Stimulated activated CD4-positive, alpha-beta T cell treated with anti-CD3 and anti-CD28 coated beads, Interleukin-15, amount 100 ng/mL, for 24 hours (primary cell): ENCODE data around the gene ABCD1.

Source experiments
- DNase-seq: peaks from one replicate; pipeline ENCODE4 v3.0.0-alpha.2; 2020

Gene ABCD1

DNA sequence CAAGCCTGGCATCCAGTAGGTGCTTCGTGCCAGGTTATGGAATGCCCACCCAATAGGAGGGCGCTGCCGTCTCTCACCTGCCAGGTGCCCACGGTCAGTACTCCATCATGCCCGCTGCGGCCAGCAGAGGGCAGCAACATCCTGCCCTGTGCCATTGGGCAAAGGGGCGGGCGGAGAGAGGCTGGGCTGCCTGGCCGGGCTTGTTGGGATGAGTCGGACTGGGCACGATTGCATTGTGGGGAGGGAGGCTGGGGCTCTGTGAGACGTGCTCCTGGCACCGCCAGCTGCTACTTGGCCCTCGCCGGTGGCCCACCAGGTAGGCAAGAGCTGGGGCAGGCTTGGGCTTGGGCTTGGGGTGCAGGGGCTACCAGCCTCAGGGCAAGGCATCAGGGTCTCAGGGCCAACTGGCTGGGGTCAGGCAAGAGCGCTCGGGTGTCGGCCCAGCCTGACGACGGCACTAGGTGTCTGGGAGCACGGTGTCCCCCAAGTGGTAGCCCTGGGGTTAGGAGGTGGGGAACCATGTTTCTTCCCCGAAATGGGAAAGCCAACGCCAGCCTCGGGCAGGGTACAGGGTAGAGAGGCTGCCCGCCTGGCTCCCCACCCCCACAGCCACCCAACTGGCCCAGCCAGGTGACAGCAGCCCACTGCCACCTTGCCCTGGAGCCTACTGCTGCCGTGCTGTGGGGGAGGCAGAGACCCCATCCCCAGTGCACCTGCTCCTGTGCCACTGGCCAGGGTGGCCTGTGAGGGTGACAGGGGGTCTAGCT is 39.5 kb downstream of the ABCD1 start, which contains the start of gene PLXNB3:
Gene PLXNB3, plus strand, starts transcription at position 261 of the 767 bp plus-strand sequence. CDS start 1,287 bp downstream, outside the sequence.
- DNase-seq: peak; percentile 81

DNA sequence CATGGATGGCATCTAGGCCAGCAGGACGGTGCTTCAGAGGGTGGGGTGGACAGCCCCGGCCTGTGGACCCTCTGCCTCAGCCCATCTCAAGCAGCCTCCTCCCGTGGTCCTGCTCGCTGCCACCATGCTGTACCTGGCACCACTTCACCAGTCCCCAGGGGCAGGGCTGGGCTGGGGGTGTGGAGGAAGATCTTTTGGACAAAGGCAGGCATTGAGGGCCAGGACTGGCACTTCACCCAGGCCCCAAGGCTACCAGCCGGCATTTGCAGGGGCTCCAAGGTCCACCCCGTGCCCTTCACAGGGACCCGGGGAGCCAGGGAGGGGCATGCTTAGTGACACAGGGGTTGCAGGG is 40.1 kb downstream of the ABCD1 start:
- no peak for DNase-seq

- DNase-seq: no peak
Measured at GRCh38 chrX:153765138-153766079, 40.8 kb downstream of the ABCD1 start.

- peak; percentile 52 for DNase-seq
Measured at GRCh38 chrX:153766098-153766817, 41.6 kb downstream of the ABCD1 start.

GRCh38 chrX:153766871-153767673 is 42.4 kb downstream of the ABCD1 start:
- DNase-seq: no peak

- no peak for DNase-seq
Measured at GRCh38 chrX:153767674-153768055, 43.0 kb downstream of the ABCD1 start.

- DNase-seq: no peak
Measured at GRCh38 chrX:153768311-153769157, 43.9 kb downstream of the ABCD1 start.

- DNase-seq: no peak
Measured at GRCh38 chrX:153769158-153769864, 44.7 kb downstream of the ABCD1 start.

DNA sequence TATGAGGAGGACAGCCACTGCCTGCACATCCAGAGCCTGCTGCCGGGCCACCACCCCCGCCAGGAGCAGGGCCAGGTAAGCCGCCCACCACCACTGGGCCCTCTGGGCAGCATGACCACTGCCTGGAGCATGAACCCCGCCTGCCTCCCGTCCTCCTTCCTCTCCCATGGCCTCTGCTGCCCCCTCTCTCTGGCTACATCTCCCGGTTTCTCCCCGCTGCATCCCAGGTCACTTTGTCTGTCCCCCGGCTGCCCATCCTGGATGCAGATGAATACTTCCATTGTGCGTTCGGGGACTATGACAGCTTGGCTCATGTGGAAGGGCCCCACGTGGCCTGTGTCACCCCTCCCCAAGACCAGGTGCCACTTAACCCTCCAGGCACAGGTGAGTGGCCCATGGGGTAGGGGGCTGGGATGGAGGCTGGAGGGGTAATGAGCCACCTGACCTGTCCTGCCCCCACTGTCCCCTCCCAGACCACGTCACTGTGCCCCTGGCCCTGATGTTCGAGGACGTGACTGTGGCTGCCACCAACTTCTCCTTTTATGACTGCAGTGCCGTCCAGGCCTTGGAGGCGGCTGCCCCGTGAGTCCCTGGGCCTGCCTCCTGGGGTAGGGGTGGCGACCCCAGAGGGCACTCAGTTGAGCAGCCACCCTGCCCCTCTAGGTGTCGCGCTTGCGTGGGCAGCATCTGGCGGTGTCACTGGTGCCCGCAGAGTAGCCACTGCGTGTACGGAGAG is 45.4 kb downstream of the ABCD1 start:
- no peak for DNase-seq

DNA sequence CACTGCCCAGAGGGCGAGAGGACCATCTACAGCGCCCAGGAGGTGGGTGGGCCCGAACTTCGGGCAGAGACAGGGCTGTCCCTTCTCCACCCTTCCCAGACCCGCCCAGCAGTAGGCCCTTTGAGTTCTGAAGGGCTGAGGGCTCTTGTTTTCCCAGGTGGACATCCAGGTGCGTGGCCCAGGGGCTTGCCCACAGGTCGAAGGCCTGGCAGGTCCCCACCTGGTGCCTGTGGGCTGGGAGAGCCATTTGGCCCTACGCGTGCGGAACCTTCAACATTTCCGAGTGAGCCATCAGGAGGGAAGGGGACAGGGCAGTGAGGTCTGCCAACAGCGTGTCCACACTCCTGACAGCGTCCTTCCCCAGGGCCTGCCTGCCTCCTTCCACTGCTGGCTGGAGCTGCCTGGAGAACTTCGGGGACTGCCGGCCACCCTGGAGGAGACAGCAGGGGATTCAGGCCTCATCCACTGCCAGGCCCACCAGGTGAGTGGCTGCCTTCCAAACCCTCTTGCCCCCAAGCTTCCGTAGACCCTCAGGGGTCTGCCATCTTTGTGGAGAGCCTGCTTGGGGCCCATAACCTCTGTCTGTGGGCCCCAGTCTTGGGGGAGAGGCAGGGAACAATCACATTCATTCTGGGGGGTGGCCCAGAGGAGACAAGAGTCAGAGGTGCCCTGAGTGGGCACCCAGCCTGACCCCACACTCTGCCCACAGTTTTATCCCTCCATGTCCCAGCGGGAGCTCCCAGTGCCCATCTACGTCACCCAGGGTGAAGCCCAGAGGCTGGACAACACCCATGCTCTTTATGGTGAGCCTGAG is 46.2 kb downstream of the ABCD1 start:
- no peak for DNase-seq

DNA sequence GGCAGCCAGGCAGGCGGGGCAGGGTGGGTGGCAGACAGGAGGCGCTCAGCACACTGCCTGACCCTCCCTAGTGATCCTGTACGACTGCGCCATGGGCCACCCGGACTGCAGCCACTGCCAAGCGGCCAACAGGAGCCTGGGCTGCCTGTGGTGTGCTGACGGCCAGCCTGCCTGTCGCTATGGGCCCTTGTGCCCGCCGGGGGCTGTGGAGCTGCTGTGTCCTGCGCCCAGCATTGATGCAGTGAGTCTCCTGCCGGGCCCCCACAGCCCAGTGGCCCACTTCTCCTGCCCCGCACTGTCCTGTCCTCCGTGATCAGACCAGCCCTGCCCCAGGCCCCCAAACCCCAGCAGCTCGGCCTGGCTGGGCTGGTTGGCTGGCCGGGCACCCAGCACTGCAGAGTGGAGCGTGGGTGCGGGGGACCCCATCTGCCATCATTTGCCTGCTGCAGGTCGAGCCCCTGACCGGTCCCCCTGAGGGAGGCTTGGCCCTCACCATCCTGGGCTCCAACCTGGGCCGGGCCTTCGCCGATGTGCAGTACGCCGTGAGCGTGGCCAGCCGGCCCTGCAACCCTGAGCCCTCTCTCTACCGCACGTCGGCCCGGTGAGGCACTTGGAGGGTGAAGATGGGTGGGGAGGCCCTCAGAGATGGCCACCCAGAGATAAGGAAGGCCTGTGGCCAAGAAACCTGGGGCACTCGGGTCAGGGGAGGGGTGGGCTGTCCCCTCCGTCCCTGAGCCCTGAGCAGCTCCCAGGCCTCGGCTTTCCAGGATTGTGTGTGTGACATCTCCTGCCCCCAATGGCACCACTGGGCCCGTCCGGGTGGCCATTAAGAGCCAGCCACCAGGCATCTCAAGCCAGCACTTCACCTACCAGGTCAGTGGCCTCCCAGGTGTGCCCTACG is 47.0 kb downstream of the ABCD1 start:
- DNase-seq: no peak

- no peak for DNase-seq
Measured at GRCh38 chrX:153772316-153773217, 47.9 kb downstream of the ABCD1 start.

GRCh38 chrX:153773218-153773611 is 48.6 kb downstream of the ABCD1 start:
- no peak for DNase-seq

DNA sequence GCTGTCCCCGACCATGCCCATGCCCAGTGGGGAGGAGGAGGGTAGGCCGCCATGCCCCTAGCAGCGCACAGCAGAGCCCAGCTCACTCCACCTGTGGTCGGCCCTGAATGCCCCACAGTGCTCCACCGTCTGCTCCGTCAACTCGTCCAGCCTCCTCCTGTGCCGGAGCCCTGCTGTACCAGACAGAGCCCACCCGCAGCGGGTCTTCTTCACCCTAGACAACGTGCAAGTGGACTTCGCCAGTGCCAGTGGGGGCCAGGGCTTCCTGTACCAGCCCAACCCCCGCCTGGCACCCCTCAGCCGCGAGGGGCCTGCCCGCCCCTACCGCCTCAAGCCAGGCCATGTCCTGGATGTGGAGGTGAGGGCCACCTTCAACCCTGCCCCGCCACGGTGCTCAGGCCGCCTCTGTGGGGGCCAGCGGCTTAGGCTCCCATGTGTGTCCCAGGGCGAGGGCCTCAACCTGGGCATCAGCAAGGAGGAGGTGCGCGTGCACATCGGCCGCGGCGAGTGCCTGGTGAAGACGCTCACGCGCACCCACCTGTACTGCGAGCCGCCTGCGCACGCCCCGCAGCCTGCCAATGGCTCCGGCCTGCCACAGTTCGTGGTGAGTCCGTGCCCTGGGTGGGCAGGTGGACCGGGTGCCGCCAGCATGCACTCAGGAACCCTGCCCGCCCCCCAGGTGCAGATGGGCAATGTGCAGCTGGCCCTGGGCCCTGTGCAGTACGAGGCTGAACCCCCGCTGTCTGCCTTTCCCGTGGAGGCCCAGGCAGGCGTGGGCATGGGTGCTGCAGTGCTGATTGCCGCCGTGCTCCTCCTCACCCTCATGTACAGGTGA is 49.3 kb downstream of the ABCD1 start:
- DNase-seq: no peak

GRCh38 chrX:153774576-153775292 is 50.1 kb downstream of the ABCD1 start:
- no peak for DNase-seq
